ENCODE results near the gene SYNGR4.

The SYNGR4 gene

DNA sequence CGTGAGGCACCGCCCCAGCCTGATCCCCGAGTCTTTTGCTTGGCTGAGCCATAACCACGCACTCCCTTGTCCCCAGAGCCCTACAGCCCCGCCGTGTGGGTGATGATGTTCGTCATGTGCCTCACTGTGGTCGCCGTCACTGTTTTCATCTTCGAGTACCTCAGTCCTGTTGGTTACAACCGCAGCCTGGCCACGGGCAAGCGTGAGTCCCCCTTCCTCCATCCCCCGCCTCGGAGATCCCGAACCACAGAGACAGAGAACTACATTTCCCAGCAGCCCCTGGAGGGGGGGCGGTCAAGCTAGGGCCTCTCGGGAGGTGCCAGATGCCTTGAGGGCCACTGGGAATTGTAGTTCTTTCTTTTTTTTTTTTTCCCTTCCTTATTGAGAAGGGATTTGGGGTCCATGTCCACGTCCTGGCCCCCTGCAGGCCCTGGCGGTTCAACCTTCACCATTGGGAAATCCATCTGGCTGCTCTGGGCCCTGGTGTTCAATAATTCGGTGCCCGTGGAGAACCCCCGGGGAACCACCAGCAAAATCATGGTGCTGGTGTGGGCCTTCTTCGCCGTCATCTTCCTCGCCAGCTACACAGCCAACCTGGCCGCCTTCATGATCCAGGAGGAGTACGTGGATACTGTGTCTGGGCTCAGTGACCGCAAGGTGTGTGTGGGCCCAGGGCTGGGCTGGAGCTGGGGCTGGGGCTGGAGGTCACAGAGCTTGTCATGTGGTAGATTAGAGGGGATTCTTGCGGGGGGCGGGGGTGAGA, 55.2 kb downstream of the SYNGR4 start:
- H3K4me3 ChIP-seq (ENCODE audit: low read length), result no peak overlapping the region
- H3K9me3 ChIP-seq (ENCODE audit: low read length), result peaks cover 2% of the 10 kb centered on the region
- H3K36me3 ChIP-seq (ENCODE audit: insufficient read depth, low read length), result no peaks in the 10 kb centered on the region
- H3K4me1 ChIP-seq (ENCODE audit: insufficient read depth, low read length), result peaks cover 8% of the 10 kb centered on the region
- H3K27me3 ChIP-seq (ENCODE audit: insufficient read depth, low read length), result peaks cover 6% of the 10 kb centered on the region
- H2AFZ ChIP-seq (ENCODE audit: low read depth, low read length), result no peak overlapping the region

DNA sequence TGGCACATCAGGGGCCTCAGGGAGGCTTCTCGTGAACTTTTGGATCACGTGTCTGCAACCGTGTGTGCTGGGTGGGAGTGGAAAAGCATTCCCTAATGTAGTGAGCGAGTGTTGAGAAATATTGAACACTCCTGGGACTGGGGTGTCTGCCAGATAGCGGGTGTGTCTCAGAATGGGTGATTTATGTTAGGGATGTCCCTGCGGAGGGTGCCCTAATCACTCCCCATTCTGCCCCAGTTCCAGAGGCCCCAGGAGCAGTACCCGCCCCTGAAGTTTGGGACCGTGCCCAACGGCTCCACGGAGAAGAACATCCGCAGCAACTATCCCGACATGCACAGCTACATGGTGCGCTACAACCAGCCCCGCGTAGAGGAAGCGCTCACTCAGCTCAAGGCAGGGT, 57.4 kb downstream of the SYNGR4 start:
- Histone ChIP-seq H3K9me3 (ENCODE audit: low read length) (no peaks in the 10 kb centered on the region), H3K4me3 (ENCODE audit: low read length) (no peak overlapping the region), H3K4me1 (ENCODE audit: insufficient read depth, low read length) (peaks cover 13% of the 10 kb centered on the region), H3K36me3 (ENCODE audit: insufficient read depth, low read length) (no peaks in the 10 kb centered on the region), H3K27me3 (ENCODE audit: insufficient read depth, low read length) (no peaks in the 10 kb centered on the region), H2AFZ (ENCODE audit: low read depth, low read length) (no peak overlapping the region)

DNA sequence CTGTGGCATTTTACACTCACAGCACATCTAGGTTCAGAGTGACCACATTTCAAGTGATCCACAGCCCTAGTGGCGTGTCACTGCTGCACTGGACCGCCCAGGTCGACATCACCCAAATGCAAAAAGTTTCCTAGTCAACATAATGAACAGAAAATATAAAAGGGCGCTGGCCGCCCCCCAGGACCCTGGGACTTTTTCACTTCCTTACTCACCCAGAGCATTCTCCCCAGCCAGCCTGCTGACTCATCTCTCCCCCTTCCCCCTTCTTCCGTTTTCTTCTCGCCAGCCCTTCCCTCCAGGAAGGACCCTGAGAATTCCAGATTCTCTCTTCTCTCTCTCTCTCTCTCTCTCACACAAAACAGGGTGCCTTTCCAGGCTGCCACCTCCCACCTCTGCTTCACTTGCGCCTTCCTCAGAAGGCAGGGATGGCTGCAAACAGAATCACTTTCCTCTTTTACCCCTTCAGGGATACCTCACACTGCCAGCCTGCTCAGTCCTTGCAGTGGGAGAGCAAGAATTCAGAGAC, 60.6 kb downstream of the SYNGR4 start:
- Histone ChIP-seq H3K4me3 (ENCODE audit: low read length) (no peak overlapping the region), H3K9me3 (ENCODE audit: low read length) (no peaks in the 10 kb centered on the region)

More for the DNA sequence above, 60.6 kb downstream of the SYNGR4 start:
- Histone ChIP-seq H2AFZ (ENCODE audit: low read depth, low read length) (no peak overlapping the region), H3K36me3 (ENCODE audit: insufficient read depth, low read length) (no peaks in the 10 kb centered on the region), H3K4me1 (ENCODE audit: insufficient read depth, low read length) (peaks cover 5% of the 10 kb centered on the region), H3K27me3 (ENCODE audit: insufficient read depth, low read length) (no peaks in the 10 kb centered on the region)
